GM18508 (cell line): ENCODE data around the gene LCT.

ENCODE experiments used
- ATAC-seq: cut with Tn5 transposase; IDR thresholded peaks from one replicate; pipeline ENCODE4 v1.9.1; 2021; ENCODE audit warnings: moderate number of reproducible peaks; ENCODE audit not compliant: insufficient read depth, unreplicated experiment

LCT gene

GRCh38 chr2:135755573-135755972 lies 81.4 kb downstream of the LCT start:
- ATAC-seq: no peak

GRCh38 chr2:135745545-135745944 lies 91.4 kb downstream of the LCT start:
- ATAC-seq: no peak

- no peak for ATAC-seq
Observed at GRCh38 chr2:135744760-135745314, 92.1 kb downstream of the LCT start.

- ATAC-seq: no peak
Observed at GRCh38 chr2:135743860-135744259, 93.1 kb downstream of the LCT start.

GRCh38 chr2:135742325-135742757 lies 94.6 kb downstream of the LCT start:
- no peak for ATAC-seq

GRCh38 chr2:135741395-135742324 lies 95.3 kb downstream of the LCT start, which contains the start of gene UBXN4:
Gene UBXN4 (plus strand): TSS chr2:135741855. CDS start chr2:135741930, 75 bp downstream.
- ATAC-seq: peak; percentile 81

- ATAC-seq: no peak
Observed at GRCh38 chr2:135741043-135741394, 96.0 kb downstream of the LCT start.

GRCh38 chr2:135740206-135740605 lies 96.8 kb downstream of the LCT start:
- ATAC-seq: no peak
